Vagina (tissue), 2 donors: ENCODE measurements around the gene GRM4. TPM values are rescaled to one million over a fixed set of nuclear protein-coding genes. Genes with fewer than 3 reads are reported as not detected.

ENCODE experiments used
- DNase-seq, 2 donors: peaks; one replicate each; pipeline ENCODE4 v3.0.0-alpha.2; 2017; ENCODE audit errors: extremely low spot score in 2 of 2
- H3K27ac ChIP-seq: fragments of 200-600 bp; sonication (generic); one replicate; pipeline ENCODE4 v1.5.1; 2019
- H3K27me3 ChIP-seq: fragments of 200-600 bp; sonication (generic); one replicate; pipeline ENCODE4 v1.5.1; 2019
- H3K36me3 ChIP-seq, 2 donors: fragments of 200-600 bp; sonication (generic); one replicate each; pipeline ENCODE4 v1.5.1; 2017 to 2019
- H3K4me1 ChIP-seq: fragments of 200-600 bp; sonication (generic); one replicate; pipeline ENCODE4 v1.5.1; 2019
- H3K4me3 ChIP-seq, 2 donors: fragments of 200-600 bp; sonication (generic); 1 replicate in 1 of 2; 2 replicates in 1 of 2; pipeline ENCODE4 v1.5.1; 2016 to 2019
- H3K9me3 ChIP-seq: fragments of 200-600 bp; sonication (generic); one replicate; pipeline ENCODE4 v1.5.1; 2019
- POLR2A ChIP-seq, 2 donors: fragments of 450-650 bp; IDR thresholded peaks; one replicate each; pipeline ENCODE4 v1.6.1; 2017; ENCODE audit warnings: antibody characterized with exemption in 2 of 2, mild to moderate bottlenecking in 2 of 2, moderate library complexity in 2 of 2
- POLR2AphosphoS5 ChIP-seq, 2 donors: sonication (generic); formaldehyde crosslinking; IDR thresholded peaks; one replicate each; pipeline ENCODE4 v1.9.0; 2017; ENCODE audit warnings: antibody characterized with exemption in 2 of 2, mild to moderate bottlenecking in 2 of 2, low read depth in 1 of 2; ENCODE audit not compliant: insufficient read depth in 1 of 2
- intact Hi-C: fragments of 100-400 bp; cut with DNase I; formaldehyde crosslinking; loops from one replicate; pipeline ENCODE4 v1.15.1; 2023
- total RNA-seq: library from RNA; depleted of rRNA; stranded (reverse); fragments of >200 nt; gene quantifications from one replicate; pipeline ENCODE4 v1.2.3, GENCODE V29; 2016
- TF ChIP-seq, protein P1 (sequence below), 3 experiments: fragments of 450-650 bp in 2 of 3; fragments of 200-600 bp in 1 of 3; sonication (generic) in 1 of 3; IDR thresholded peaks; one replicate each; pipeline ENCODE4 v1.5.1; 2017 to 2019; ENCODE audit warnings: antibody characterized with exemption in 3 of 3, mild to moderate bottlenecking in 2 of 3, moderate library complexity in 2 of 3

GRM4 gene
- total RNA-seq, 1 donor from 2014 or later: not detected

DNA sequence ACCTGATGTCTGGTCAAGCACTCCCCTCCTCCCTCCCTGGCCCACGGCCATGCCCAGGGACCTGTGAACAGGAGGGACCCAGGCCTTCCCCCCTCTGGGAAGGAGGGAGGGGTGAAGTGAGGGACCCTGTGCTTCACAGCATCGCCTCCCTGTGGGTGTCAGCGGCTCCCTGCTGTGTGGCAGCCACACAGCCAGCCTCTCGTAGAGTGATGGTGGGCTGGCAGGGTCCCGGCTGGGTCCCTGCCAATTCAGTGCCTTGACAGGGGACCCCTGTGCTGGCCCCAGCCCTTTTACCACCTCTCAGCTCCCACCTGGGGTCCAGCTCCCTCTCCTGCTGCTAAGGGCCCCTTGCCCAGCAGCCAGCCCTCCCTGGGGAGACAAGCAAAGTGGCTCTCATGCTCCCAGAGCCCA, 31.3 kb upstream of the GRM4 start:
- Histone ChIP-seq H3K27me3 (no peaks in the 10 kb centered on the region), H3K9me3 (no peaks in the 10 kb centered on the region), H3K36me3 (no peaks in the 10 kb centered on the region), H3K4me1 (no peaks in the 10 kb centered on the region), H3K27ac (no peak overlapping the region), H3K4me3 (no peak overlapping the region)
- TF ChIP-seq POLR2AphosphoS5 (IDR thresholded peaks at IDR 0.05; ENCODE audit: insufficient read depth in 1 of 2, low read depth in 1 of 2) (no peak), POLR2A (IDR thresholded peaks at IDR 0.05) (no peak)
- TF ChIP-seq, protein P1, sequence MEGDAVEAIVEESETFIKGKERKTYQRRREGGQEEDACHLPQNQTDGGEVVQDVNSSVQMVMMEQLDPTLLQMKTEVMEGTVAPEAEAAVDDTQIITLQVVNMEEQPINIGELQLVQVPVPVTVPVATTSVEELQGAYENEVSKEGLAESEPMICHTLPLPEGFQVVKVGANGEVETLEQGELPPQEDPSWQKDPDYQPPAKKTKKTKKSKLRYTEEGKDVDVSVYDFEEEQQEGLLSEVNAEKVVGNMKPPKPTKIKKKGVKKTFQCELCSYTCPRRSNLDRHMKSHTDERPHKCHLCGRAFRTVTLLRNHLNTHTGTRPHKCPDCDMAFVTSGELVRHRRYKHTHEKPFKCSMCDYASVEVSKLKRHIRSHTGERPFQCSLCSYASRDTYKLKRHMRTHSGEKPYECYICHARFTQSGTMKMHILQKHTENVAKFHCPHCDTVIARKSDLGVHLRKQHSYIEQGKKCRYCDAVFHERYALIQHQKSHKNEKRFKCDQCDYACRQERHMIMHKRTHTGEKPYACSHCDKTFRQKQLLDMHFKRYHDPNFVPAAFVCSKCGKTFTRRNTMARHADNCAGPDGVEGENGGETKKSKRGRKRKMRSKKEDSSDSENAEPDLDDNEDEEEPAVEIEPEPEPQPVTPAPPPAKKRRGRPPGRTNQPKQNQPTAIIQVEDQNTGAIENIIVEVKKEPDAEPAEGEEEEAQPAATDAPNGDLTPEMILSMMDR (IDR thresholded peaks at IDR 0.05): no peak
- no peak for DNase-seq
- intact Hi-C loops: no loop called here

DNA sequence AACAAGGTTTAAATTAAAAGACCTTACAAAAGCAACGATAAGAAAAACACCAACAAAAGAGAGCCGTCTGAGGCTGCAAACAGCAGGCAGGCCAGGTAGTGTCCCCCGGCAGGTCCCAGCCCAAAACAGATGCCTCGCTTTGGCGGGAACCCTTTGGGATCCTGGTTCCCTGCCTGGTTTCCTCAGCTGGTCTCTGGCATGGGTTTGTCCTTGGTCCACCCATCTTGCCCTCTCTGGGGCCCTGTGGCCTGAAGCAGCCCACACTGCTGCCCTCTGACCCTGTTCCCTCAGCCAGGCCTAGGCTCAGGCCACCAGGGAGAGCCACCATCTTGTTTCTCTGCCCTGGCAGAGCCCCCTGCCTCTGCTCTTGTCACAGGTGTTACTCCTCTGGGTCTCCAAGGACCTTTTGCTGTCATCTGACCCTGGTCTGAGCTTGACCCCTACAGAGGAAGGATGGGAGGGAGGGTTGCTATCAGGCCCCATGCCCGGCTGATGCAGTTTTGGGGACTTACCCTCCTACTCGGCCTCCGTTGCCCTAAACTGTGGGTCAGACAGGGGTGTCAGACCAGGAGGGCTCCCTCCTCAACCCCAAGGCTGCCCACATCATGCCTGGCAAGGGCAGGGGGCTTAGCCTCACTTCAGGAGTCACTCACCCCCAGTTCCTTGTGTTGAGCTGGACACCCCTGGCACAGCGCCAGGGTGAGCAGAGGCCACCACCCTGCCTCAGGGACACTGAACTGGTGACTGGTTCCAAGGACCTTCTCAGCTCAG, 30.6 kb upstream of the GRM4 start:
- no peaks in the 10 kb centered on the region for H3K36me3 ChIP-seq

DNA sequence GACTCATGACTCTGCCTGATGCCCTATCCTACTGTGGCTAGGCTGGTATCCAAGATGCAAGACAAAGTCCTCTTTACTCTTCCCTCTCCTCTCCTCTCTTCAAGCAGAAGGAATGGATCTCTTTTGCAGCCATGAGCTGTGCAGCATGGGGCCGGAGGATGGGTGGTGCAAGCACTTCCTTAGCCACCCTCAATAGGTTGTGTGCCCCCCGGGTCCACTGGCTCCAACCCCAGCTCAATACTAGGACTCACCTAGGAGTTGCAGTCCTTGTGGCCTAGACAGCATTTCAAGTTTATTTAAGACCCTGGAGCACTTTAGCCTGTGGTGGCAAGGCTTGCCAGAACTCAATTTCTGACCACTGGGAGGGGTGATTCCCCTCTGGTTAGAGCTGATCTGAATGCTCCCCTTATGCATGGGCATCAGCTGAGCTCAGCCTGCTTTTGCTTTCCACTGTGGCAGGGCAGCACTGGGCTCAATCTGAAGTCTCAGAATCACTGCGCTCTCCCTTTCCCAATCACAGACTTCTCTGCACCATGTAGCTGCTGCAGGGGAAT, 29.0 kb upstream of the GRM4 start:
- Histone ChIP-seq H3K27ac (no peak overlapping the region), H3K27me3 (no peaks in the 10 kb centered on the region), H3K9me3 (no peaks in the 10 kb centered on the region), H3K36me3 (no peaks in the 10 kb centered on the region), H3K4me1 (no peaks in the 10 kb centered on the region), H3K4me3 (no peak overlapping the region)
- TF ChIP-seq, protein P1 (IDR thresholded peaks at IDR 0.05): no peak
- no peak for TF ChIP-seq POLR2AphosphoS5 (IDR thresholded peaks at IDR 0.05; ENCODE audit: insufficient read depth in 1 of 2, low read depth in 1 of 2)
- TF ChIP-seq POLR2A (IDR thresholded peaks at IDR 0.05): no peak
- intact Hi-C loops: no loop called here
- DNase-seq: no peak

More for the DNA sequence above, 30.6 kb upstream of the GRM4 start:
- no peaks in the 10 kb centered on the region for H3K9me3 ChIP-seq
- intact Hi-C loops: no loop called here
- no peaks in the 10 kb centered on the region for H3K4me1 ChIP-seq
- DNase-seq: no peak
- H3K4me3 ChIP-seq: no peak overlapping the region
- no peak overlapping the region for H3K27ac ChIP-seq
- TF ChIP-seq POLR2A (IDR thresholded peaks at IDR 0.05) (no peak), POLR2AphosphoS5 (IDR thresholded peaks at IDR 0.05; ENCODE audit: insufficient read depth in 1 of 2, low read depth in 1 of 2) (no peak)
- TF ChIP-seq, protein P1 (IDR thresholded peaks at IDR 0.05): no peak
- no peaks in the 10 kb centered on the region for H3K27me3 ChIP-seq

DNA sequence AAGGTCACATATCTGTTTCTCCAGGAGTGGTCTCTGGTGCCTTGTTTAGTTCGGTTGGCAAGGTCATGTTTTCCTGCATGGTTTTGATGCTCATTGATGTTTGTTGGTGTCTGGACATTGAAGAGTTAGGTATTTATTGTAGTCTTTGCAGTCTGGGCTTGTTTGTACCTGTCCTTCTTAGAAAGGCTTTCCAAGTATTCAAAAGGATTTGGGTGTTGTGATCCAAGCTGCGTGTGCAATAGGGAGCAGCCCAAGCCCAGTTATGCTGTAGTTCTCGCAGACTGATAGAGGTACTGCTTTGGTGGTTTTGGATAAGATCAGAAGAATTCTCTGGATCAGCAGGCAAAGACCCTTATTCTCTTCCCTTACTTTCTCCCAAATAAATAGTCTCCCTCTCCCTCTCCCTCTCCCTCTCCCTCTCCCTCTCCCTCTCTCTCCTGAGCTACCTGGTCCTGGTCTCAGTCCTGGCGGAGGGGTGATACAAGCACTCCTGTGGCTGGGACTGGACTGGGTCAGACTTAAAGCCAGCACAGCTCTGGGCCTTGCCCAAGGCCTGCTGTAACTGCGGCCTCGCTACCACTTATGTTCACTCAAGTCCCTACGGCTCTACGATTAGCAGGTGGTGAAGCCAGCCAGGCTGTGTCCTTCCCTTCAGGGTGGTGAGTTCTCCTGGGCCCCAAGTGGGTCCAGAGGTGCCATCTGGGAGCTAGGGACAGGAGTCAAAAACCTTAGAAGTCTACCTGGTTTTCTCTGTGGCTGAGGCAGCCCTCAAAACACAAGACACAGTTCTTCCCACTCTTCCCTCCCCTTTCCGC, 27.3 kb upstream of the GRM4 start:
- intact Hi-C loops: no loop called here
- Histone ChIP-seq H3K27me3 (no peaks in the 10 kb centered on the region), H3K27ac (no peak overlapping the region), H3K4me1 (no peaks in the 10 kb centered on the region), H3K36me3 (no peaks in the 10 kb centered on the region), H3K9me3 (no peaks in the 10 kb centered on the region), H3K4me3 (no peak overlapping the region)
- no peak for DNase-seq
- TF ChIP-seq, protein P1 (IDR thresholded peaks at IDR 0.05): no peak
- no peak for TF ChIP-seq POLR2A (IDR thresholded peaks at IDR 0.05)
- no peak for TF ChIP-seq POLR2AphosphoS5 (IDR thresholded peaks at IDR 0.05; ENCODE audit: insufficient read depth in 1 of 2, low read depth in 1 of 2)
